Naive B cell (primary cell): ENCODE results near the gene ACSM6. TPM values are rescaled to one million over a fixed set of nuclear protein-coding genes. Genes with fewer than 3 reads are reported as not detected.

ENCODE experiments used
- ATAC-seq, 2 donors: fragments of 150-1000 bp; cut with Tn5 transposase; 2 replicates each; pipeline ENCODE4 v1.10.0; 2021; ENCODE audit warnings: low read depth in 2 of 2, mild to moderate bottlenecking in 2 of 2, moderate library complexity in 2 of 2
- DNase-seq: peaks from one replicate; pipeline ENCODE4 v3.0.0; 2022
- H3K27ac Mint-ChIP-seq, 6 donors: one replicate each; pipeline ENCODE4 v1.8.0; 2020 to 2022; ENCODE audit warnings: mild to moderate bottlenecking in 6 of 6, mixed read lengths in 6 of 6, moderate library complexity in 5 of 6, inconsistent platforms in 2 of 6
- H3K27me3 Mint-ChIP-seq, 3 donors: one replicate each; pipeline ENCODE4 v1.8.0; 2021 to 2022; ENCODE audit warnings: mixed read lengths in 3 of 3, mild to moderate bottlenecking in 1 of 3
- H3K36me3 Mint-ChIP-seq, 2 donors: one replicate each; pipeline ENCODE4 v1.8.0; 2020 to 2022; ENCODE audit warnings: mixed read lengths in 2 of 2, inconsistent platforms in 1 of 2, mild to moderate bottlenecking in 1 of 2
- H3K4me1 Mint-ChIP-seq, 3 donors: one replicate each; pipeline ENCODE4 v1.8.0; 2020 to 2022; ENCODE audit warnings: mixed read lengths in 3 of 3, inconsistent platforms in 1 of 3, mild to moderate bottlenecking in 1 of 3, moderate library complexity in 1 of 3
- H3K4me3 Mint-ChIP-seq, 8 donors: one replicate each; pipeline ENCODE4 v1.8.0; 2020 to 2022; ENCODE audit warnings: mild to moderate bottlenecking in 8 of 8, mixed read lengths in 8 of 8, moderate library complexity in 8 of 8, inconsistent platforms in 2 of 8
- H3K9me3 Mint-ChIP-seq, 7 donors: one replicate each; pipeline ENCODE4 v1.8.0; 2020 to 2022; ENCODE audit warnings: mixed read lengths in 7 of 7, mild to moderate bottlenecking in 5 of 7, inconsistent platforms in 2 of 7, moderate library complexity in 1 of 7
- polyA plus RNA-seq, 6 donors: library from polyadenylated mRNA; unstranded; fragments of 300-500 nt; fragmentation: Illumina TruSeq; gene quantifications; one replicate each; pipeline ENCODE4 v1.2.3, GENCODE V29; 2021; ENCODE audit warnings: low read depth in 6 of 6

ACSM6 gene, protein sequence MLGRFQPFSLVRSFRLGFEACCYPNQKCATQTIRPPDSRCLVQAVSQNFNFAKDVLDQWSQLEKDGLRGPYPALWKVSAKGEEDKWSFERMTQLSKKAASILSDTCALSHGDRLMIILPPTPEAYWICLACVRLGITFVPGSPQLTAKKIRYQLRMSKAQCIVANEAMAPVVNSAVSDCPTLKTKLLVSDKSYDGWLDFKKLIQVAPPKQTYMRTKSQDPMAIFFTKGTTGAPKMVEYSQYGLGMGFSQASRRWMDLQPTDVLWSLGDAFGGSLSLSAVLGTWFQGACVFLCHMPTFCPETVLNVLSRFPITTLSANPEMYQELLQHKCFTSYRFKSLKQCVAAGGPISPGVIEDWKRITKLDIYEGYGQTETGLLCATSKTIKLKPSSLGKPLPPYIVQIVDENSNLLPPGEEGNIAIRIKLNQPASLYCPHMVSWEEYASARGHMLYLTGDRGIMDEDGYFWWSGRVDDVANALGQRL
- polyA plus RNA-seq: not detected

DNA sequence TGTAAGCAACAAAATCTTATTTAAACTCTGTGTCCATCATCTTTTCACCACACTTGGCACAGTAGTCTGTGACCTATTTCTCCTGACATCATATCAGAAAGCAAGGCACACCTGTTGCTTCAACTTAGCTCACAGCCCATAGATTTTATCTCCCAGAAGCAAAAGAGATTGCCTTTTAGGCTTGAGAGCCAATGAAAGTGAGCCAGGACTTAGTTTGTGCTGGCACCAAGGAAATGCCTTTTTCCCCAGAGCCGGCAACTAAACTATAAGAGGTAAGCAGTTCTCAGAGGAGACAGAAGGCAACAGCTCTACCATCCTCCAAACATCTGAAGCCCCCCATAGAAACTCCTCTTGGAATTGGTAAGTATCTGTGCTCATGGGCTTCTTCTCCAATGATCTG is at the start of gene ACSM6:
Gene ACSM6, plus strand, starts transcription at position 295 of the 400 bp plus-strand sequence. CDS start 248 bp downstream, outside the sequence.
- Mint-ChIP-seq H3K4me1 (no peaks in the 10 kb centered on the region), H3K4me3 (no peak within 1 kb of the TSS)
- ATAC-seq: no peak

DNA sequence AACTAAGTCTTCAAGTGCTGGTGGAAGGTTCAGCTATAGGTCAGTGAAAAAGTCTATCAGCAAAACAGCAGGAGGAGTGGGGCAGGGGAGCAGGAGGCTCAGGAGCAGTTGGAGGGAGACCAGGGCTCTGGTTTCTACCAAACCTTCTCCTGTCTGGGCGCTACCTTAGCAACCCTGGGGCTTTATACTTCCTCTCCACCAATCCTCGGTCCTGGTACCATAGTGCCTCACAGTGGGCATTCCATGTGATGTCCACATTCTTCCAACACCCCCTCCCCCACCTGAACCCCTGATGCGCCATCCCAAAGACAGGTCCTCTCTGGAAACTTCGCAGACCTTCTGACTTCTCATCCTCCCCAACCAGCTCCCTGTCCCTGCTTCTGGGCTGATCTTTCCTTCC is 25.3 kb upstream of the ACSM6 start:
- DNase-seq: no peak
- Mint-ChIP-seq H3K36me3 (peaks cover 0 to 14% of the 10 kb centered on the region in 2 donors), H3K27ac (peak overlapping the region in 1 of 6 donors; percentile 11), H3K4me1 (no peaks in the 10 kb centered on the region), H3K27me3 (no peaks in the 10 kb centered on the region), H3K4me3 (no peak overlapping the region), H3K9me3 (peaks cover 0 to 22% (median 8%) of the 10 kb centered on the region in 7 donors)
- no peak for ATAC-seq

More for the DNA sequence above, at the start of gene ACSM6:
- Mint-ChIP-seq H3K9me3 (peaks cover 0 to 1% (median 0%) of the 10 kb centered on the region in 7 donors), H3K36me3 (no peaks in the 10 kb centered on the region), H3K27ac (no peak within 1 kb of the TSS), H3K27me3 (no peaks in the 10 kb centered on the region)
- DNase-seq: no peak

DNA sequence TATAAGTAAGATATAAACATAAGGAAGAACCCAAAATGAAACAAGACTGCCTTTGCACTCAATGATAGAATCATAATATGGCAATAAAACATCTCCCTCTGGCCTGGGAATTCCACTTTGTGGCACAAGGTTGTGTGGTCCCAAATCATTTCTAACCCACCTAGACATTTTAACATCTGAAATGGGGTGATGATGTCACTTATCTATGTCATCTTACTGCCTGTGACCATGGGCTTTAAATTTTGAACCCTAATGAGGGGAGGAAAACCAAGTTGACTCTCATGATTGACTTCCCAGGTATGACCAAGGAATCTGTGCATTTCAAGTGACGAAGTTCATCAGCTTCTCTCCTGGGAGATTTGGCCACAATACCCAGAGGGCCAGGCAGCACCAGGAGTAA is 24.5 kb upstream of the ACSM6 start:
- Mint-ChIP-seq H3K9me3 (peaks cover 0 to 22% (median 5%) of the 10 kb centered on the region in 7 donors), H3K4me1 (no peaks in the 10 kb centered on the region), H3K27ac (peak overlapping the region in 1 of 6 donors; percentile 54), H3K36me3 (peaks cover 0 to 12% of the 10 kb centered on the region in 2 donors), H3K27me3 (no peaks in the 10 kb centered on the region), H3K4me3 (no peak overlapping the region)
- DNase-seq: no peak
- no peak for ATAC-seq

DNA sequence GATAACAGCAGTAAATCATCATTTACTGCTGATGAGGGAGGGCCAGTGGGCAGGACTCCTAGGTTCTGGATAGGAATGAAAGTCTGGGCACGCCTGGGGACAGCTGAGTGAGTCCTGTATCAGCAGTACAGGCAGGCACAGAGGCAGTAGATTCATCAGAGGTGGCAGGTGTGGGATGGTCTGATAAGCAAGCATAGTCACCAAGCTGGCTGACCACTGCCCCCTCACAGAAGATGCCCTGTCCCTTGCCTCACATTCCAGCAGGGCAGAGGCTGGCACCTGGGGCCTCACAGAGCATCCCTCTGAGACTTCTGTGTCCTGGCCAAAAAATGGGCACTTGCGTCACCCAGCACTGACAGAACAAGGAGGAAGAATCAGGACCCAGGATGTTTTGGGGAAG is 23.2 kb upstream of the ACSM6 start:
- no peak overlapping the region for H3K27ac Mint-ChIP-seq
- ATAC-seq: no peak
- H3K4me3 Mint-ChIP-seq: peak overlapping the region in 1 of 8 donors; percentile 21
- peaks cover 0 to 12% of the 10 kb centered on the region in 2 donors for H3K36me3 Mint-ChIP-seq
- H3K27me3 Mint-ChIP-seq: no peaks in the 10 kb centered on the region
- peaks cover 0 to 15% (median 5%) of the 10 kb centered on the region in 7 donors for H3K9me3 Mint-ChIP-seq
- no peaks in the 10 kb centered on the region for H3K4me1 Mint-ChIP-seq
- DNase-seq: no peak

DNA sequence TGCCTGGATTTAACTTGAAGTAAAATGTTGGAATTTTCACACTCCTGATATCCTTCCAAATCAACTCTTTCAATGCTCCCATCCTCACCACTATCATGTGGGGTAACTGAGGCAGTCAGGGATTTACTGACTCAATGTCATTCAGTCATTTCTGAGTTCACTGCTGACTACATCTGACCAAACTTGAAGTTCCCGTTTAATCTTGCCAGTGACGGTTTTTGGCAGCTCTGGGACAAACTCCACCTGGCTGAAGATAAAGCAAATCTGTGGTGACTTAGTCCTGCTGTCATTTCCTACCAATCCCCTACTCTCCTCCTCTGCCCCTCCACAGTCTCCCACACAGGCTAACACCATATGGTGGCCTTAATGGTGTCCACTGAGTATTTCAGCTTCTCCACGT is 22.7 kb upstream of the ACSM6 start:
- no peak for ATAC-seq
- Mint-ChIP-seq H3K27ac (no peak overlapping the region), H3K27me3 (no peaks in the 10 kb centered on the region), H3K4me3 (no peak overlapping the region), H3K4me1 (no peaks in the 10 kb centered on the region), H3K9me3 (peaks cover 0 to 10% (median 2%) of the 10 kb centered on the region in 7 donors), H3K36me3 (peaks cover 0 to 10% of the 10 kb centered on the region in 2 donors)
- no peak for DNase-seq

DNA sequence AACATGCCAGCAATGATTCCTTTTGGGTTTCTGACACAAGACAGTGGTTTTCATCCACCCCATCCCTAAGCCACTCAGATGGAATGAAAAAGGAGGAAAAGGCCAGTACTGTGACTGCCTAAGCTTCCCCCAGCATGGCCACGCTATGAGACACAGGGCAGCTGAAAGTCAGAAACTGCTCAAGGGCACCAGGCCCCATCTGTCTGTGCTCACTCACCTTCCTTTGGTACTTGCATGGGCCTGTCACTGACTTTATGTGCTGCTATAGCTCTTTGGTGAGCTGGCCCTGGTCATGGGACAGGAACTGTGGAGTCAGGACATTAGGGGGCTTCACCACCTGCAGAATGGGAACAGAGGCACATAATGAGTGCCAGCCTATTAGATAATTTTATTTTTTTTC is 21.2 kb upstream of the ACSM6 start:
- Mint-ChIP-seq H3K4me1 (no peaks in the 10 kb centered on the region), H3K9me3 (peaks cover 0 to 6% (median 0%) of the 10 kb centered on the region in 7 donors), H3K4me3 (no peak overlapping the region), H3K27ac (no peak overlapping the region), H3K36me3 (no peaks in the 10 kb centered on the region), H3K27me3 (no peaks in the 10 kb centered on the region)
- ATAC-seq (no peak), DNase-seq (no peak)

DNA sequence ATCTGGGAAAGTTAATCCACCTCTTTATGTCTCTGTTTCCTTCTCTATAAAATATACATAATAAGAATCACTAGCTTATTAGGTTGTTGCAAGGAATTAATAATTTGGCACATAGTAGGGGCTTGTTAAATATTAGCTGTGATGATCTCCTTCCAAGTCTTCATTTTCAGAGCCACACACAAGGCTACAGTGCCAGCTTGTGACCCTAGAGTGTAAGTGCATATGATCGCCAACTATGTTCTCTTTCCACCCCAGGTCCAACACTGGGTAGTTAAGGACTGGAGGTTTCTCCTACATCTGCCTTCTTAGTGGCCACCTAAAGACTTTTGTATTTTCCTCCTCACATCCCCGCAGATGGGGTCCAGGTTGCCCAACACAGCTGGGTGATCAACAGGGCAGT is 17.9 kb upstream of the ACSM6 start:
- Mint-ChIP-seq H3K27me3 (no peaks in the 10 kb centered on the region), H3K4me3 (no peak overlapping the region), H3K36me3 (no peaks in the 10 kb centered on the region), H3K9me3 (peaks cover 0 to 6% (median 0%) of the 10 kb centered on the region in 7 donors), H3K27ac (no peak overlapping the region), H3K4me1 (no peaks in the 10 kb centered on the region)
- DNase-seq: no peak
- ATAC-seq: no peak

DNA sequence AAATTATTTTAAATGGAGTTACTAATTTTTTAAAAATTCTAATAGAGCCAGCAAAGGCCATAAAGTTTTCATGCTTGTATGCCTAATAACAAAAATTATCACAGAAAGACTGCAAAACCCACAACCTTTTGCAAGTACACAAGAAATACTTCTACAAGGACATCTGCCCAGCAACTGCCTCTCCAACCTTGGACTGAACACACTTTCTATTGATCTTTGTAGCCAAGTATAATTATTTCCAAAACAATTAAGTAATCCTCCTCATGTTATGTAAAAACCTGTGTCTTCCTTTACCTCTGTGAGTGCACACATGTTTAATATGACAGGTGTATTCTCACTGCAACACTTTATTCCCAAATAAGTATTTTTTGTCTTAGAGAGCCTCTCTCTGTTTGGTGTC is 16.6 kb upstream of the ACSM6 start:
- H3K27me3 Mint-ChIP-seq: no peaks in the 10 kb centered on the region
- peaks cover 0 to 6% (median 0%) of the 10 kb centered on the region in 7 donors for H3K9me3 Mint-ChIP-seq
- no peaks in the 10 kb centered on the region for H3K36me3 Mint-ChIP-seq
- no peak overlapping the region for H3K4me3 Mint-ChIP-seq
- H3K4me1 Mint-ChIP-seq: no peaks in the 10 kb centered on the region
- ATAC-seq: no peak
- H3K27ac Mint-ChIP-seq: no peak overlapping the region
- DNase-seq: no peak

DNA sequence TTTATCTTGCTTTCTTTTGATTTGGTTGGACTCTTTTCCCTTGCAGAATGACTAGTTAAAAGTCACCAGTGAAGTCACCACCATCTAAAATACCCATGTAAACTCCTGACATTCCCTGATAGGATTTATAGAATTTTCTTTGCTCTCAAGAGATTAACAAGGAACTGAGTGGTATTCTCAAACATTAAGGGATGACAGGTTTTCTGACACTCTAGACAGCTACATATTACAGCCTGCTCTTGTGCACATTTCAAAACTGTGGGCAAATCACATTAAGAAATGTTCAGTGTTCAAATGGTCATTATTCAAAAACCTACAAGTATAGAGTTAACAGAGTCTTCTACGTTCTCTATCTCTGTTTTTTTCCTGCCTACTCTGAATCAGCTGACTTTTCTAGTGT is 15.8 kb upstream of the ACSM6 start:
- no peak for ATAC-seq

DNA sequence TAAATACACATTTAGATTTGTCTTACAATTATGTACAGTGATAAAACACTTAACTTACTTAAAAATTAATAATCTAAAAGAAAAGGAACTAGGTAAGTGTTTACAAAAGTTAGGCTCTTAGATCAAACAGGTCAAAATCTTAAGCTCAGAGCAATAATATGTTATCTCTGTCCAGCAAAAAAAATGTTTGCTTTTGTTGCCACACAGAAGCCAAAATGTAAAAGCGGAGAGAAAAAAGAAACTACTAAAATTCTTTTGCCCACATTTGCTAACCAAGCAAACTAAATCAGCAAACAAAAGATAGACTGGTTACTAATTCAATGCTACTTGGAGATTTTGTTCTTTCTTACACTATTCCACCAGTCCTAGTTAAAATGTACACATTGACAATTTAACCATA is 15.2 kb upstream of the ACSM6 start:
- H3K4me1 Mint-ChIP-seq: peaks cover under 1 to 3% (median 2%) of the 10 kb centered on the region in 3 donors
- H3K4me3 Mint-ChIP-seq: no peak overlapping the region
- peaks cover 0 to 6% (median 0%) of the 10 kb centered on the region in 7 donors for H3K9me3 Mint-ChIP-seq
- ATAC-seq: no peak
- DNase-seq: no peak
- no peak overlapping the region for H3K27ac Mint-ChIP-seq
- H3K36me3 Mint-ChIP-seq: no peaks in the 10 kb centered on the region
- no peaks in the 10 kb centered on the region for H3K27me3 Mint-ChIP-seq

More for the DNA sequence above, 15.8 kb upstream of the ACSM6 start:
- peaks cover 0 to 3% (median 0%) of the 10 kb centered on the region in 3 donors for H3K4me1 Mint-ChIP-seq
- H3K27ac Mint-ChIP-seq: no peak overlapping the region
- no peak overlapping the region for H3K4me3 Mint-ChIP-seq
- DNase-seq: no peak
- no peaks in the 10 kb centered on the region for H3K27me3 Mint-ChIP-seq
- H3K36me3 Mint-ChIP-seq: no peaks in the 10 kb centered on the region
- H3K9me3 Mint-ChIP-seq: peaks cover 0 to 6% (median 0%) of the 10 kb centered on the region in 7 donors

DNA sequence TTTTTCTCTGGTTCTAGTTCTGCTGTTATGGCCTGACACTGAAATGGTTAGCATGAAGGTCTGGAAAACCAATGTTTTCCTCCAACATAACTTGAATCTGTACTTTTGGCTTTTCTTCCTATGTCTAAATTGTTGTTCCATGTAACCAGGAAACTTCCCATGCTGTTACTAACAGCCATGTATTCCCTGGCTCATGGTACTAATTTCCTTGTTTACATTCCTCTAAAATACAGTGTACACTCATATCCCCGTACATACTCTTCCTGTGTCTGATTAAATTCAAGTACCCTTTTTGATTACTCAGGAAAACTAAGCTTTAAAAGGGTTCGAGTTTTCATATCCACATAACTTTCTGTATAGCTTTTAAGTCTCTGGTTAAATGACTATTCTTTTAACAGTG is 12.3 kb upstream of the ACSM6 start:
- Mint-ChIP-seq H3K9me3 (peaks cover 0 to 3% (median under 1%) of the 10 kb centered on the region in 7 donors), H3K27me3 (no peaks in the 10 kb centered on the region), H3K27ac (no peak overlapping the region), H3K36me3 (no peaks in the 10 kb centered on the region), H3K4me3 (peak overlapping the region in 1 of 8 donors; percentile 63), H3K4me1 (peaks cover 8 to 11% (median 10%) of the 10 kb centered on the region in 3 donors)
- no peak for DNase-seq
- no peak for ATAC-seq

DNA sequence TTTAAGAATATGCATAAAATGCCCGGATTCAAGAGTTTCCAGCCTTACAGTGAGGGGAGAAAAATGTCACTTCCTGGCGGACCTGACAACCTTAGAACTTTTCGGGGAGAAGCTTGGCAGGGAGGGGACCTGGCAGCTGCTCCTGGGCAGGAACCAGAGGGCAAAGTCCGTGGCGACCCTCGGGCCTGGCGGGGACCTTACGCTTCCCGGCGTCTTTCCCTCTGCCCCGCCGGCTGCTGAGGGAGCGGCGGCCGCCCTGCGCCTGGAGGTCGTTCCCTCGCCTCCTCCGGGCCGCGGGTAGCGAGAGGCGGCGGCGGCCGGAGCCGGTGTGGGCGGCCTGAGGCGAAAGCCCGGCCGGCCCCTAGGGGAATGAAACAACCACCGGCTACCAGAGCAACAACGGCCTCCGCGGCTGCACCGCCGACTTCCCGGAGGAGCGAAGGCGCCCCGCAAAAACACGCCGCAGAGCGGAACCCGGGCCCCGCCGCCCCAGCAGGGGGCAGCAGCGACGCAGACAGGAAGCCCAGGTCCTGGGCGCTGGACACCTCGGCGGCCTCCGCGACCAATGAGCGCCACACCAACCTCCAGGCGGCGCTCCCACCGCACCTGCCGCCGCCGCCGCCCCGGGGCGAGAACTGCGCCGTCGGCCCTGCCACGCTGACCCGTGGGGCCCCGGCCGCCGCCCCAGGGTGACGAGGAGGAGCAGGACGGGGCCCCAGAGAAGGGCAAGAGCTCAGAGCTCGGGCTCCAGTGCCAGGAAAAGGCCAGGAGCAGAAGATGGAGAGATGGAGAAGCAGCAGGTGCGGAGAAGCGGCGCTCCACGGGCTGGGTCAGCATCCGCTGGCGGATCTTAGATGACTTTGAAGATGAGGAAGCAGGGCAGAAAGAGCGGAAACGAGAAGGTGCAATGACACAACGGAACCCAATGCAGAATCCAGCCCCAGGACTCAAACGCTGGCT is 10.5 kb upstream of the ACSM6 start:
- Mint-ChIP-seq H3K36me3 (no peaks in the 10 kb centered on the region), H3K9me3 (peaks cover 0 to 3% (median 0%) of the 10 kb centered on the region in 7 donors), H3K4me1 (peaks cover 8 to 11% (median 10%) of the 10 kb centered on the region in 3 donors), H3K27me3 (no peaks in the 10 kb centered on the region), H3K4me3 (peak overlapping the region; percentile 77 to 95 (median 89)), H3K27ac (peak overlapping the region; percentile 39 to 92 (median 78))
- peak; percentile 90 to 92 for ATAC-seq
- peak; percentile 79 for DNase-seq

DNA sequence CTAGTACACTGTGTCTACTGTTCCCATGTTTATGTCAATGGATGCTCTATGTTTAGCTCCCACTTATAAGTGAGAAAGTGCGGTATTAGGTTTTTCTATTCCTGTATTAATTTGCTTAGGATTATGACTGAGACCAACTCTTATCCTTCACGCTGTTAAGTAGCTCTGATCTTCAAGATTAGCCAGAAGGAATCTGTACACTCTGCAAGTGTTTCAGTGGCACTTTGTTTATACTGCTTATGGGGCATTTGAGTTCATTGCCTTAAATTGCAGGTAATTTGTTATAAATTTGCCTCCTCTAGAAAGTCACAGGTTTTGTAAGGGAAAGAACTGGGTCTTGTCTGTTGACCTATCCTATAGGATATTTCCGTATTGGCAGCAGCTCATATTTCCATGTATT is 6.4 kb upstream of the ACSM6 start:
- Mint-ChIP-seq H3K9me3 (peaks cover 0 to 3% (median 0%) of the 10 kb centered on the region in 7 donors), H3K27ac (no peak overlapping the region), H3K27me3 (no peaks in the 10 kb centered on the region), H3K4me3 (no peak overlapping the region), H3K36me3 (no peaks in the 10 kb centered on the region), H3K4me1 (peaks cover 8 to 11% (median 10%) of the 10 kb centered on the region in 3 donors)
- no peak for DNase-seq
- ATAC-seq: no peak
